ENCODE results near the gene PRKCH.

Gene PRKCH

DNA sequence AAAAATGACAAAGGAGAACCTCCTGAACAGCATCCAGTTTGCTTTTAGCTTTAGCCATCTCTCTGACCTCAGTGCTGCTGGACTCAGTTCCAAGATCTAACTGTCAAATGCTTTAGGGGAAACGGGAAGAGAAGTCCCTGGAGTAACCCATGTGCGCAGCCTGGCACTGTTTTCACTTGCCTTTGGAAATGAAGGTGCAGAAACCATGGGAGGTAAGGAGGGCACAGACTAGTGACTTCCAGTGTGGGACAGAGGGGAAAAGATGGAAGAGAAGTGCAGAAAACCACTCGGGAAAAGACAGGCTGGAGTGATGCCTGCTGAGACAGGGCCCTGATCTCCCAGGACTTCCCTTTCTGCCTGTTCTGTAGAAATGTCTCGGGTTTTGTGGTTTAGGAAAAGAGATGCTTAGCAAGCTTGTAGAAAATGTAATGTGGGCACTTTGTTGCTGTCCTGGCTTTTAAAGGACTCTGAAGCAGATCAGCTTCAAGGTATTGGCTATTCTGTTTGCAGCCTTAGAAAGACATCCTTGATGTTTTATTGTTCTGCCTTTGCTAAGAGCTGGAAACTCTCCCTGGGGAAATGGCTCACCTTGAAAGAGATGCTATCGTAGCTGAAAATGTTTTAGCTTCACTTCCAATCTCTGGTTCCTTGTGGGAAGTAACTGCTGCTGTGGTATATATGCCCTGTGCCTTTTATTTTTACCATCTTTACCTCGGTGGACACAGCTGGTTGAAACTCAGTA is 249.3 kb downstream of the PRKCH start:
- no peak overlapping the region for H3K4me3 ChIP-seq (ENCODE audit: low read depth, low read length)
- TF ChIP-seq, protein P1, sequence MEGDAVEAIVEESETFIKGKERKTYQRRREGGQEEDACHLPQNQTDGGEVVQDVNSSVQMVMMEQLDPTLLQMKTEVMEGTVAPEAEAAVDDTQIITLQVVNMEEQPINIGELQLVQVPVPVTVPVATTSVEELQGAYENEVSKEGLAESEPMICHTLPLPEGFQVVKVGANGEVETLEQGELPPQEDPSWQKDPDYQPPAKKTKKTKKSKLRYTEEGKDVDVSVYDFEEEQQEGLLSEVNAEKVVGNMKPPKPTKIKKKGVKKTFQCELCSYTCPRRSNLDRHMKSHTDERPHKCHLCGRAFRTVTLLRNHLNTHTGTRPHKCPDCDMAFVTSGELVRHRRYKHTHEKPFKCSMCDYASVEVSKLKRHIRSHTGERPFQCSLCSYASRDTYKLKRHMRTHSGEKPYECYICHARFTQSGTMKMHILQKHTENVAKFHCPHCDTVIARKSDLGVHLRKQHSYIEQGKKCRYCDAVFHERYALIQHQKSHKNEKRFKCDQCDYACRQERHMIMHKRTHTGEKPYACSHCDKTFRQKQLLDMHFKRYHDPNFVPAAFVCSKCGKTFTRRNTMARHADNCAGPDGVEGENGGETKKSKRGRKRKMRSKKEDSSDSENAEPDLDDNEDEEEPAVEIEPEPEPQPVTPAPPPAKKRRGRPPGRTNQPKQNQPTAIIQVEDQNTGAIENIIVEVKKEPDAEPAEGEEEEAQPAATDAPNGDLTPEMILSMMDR (IDR thresholded peaks at IDR 0.05; ENCODE audit: low read depth, low read length) = no peak

DNA sequence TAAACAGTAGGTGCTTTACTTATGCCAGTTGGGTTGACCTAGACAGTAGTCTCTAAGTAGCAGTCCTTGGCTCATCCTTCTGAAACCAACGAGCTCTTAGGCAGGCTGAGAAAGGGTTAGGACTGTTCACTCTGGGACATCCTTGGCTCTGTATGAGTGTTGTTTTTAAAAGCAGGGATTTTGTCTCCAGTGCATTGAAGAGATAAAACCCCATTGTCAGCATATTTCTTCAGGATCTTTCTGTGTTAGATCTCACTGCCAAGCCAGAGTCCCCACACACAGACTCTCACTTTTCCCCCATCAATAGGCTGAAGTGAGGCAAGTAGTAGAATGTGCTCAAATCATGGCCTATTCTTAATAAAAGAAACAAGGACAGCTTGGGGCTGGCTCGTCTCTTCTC is 250.5 kb downstream of the PRKCH start:
- TF ChIP-seq, protein P1 (IDR thresholded peaks at IDR 0.05; ENCODE audit: low read depth, low read length) = no peak
- no peak overlapping the region for H3K4me3 ChIP-seq (ENCODE audit: low read depth, low read length)

DNA sequence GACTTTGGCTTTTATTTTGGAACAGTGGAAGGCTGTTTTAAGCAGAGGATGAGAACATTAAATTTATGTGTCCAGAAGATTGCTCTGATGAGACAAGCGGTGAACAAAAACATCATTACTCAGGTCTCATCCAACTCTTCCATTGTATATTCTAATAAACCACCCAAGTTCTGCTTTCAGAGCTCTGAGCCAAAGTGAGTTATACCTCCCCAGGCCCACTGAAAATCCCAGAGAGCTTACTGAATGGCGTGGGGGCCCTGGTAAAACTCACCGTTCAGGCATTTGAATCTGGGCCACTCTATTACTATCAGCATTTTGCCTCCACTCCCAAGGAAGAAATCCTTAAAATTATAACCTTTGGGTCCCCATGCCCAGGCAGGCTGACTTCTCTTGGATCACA is 251.9 kb downstream of the PRKCH start:
- TF ChIP-seq, protein P1 (IDR thresholded peaks at IDR 0.05; ENCODE audit: low read depth, low read length) = no peak

DNA sequence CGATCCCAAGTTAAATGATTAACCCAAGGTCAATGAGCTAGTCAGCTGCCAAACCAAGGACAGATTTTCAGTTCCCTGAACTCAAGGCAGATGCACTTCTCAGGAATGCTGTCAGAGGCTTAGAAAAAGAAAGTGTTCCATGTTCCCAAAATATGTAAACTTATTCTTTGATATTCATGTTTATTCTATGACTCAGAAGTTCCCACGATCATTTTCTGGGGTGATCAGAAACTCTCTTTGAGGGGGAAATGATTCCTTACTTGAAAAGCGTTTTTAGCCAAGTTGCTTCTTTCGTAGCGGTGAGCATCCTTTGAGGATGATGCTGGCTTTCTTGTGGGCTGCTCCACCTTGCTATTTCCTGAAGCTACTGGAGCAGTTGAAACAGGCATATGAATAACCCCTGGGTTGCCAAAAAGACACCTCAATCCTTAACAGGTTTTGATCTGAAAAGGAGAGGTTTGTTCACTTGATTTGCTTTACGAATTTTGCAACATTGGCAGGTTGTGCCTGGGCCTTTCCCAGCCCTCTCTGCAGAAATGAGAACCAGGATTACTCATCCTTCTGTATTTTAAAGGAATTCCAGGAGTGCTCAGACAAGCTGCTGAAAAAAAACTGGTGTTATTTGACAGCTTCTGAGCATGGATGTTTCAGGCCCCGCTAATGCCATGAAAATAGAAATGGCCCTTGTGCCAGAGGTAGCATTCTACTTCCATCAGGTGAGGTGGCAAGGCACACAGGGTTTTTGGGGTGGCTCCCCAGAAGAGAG is 252.6 kb downstream of the PRKCH start:
- TF ChIP-seq, protein P1 (IDR thresholded peaks at IDR 0.05; ENCODE audit: low read depth, low read length) = no peak
- no peak overlapping the region for H3K4me3 ChIP-seq (ENCODE audit: low read depth, low read length)

More for the DNA sequence above, 251.9 kb downstream of the PRKCH start:
- H3K4me3 ChIP-seq (ENCODE audit: low read depth, low read length) = no peak overlapping the region

DNA sequence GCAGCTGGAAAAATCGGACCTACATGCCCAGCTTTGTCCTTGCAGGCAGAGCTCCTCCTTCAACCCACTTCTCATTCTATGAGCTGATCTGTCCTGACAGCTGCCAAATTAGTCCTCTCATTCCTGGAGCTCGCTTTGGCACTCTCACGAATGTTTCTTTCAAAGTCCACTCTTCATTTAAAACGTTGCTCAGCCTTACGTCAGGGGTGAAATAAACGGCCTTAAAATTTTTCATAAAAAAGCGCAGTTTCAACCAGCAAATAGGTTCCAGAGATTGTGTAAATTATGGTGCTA is 253.1 kb downstream of the PRKCH start:
- H3K4me3 ChIP-seq (ENCODE audit: low read depth, low read length) = no peak overlapping the region
- TF ChIP-seq, protein P1 (IDR thresholded peaks at IDR 0.05; ENCODE audit: low read depth, low read length) = no peak

DNA sequence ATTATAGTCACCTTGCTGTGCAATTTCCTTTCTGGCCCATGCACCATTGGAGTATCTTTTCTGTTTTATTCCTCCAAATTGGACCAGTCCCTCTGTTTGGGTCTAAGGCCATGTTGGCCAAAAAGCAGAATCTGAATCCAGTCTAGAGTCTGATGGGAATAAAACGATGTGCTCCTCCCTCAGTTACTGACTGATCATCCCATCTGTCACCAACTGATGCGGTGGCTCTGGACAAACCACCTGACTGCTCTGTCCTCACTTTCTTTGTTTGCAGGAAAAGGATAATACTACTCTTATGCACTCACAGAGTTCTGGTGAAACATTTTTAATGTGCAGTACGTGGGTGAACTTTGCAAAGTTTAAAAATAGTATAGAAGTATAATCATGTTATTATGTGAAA is 253.7 kb downstream of the PRKCH start:
- TF ChIP-seq, protein P1 (IDR thresholded peaks at IDR 0.05; ENCODE audit: low read depth, low read length) = no peak
- no peak overlapping the region for H3K4me3 ChIP-seq (ENCODE audit: low read depth, low read length)

DNA sequence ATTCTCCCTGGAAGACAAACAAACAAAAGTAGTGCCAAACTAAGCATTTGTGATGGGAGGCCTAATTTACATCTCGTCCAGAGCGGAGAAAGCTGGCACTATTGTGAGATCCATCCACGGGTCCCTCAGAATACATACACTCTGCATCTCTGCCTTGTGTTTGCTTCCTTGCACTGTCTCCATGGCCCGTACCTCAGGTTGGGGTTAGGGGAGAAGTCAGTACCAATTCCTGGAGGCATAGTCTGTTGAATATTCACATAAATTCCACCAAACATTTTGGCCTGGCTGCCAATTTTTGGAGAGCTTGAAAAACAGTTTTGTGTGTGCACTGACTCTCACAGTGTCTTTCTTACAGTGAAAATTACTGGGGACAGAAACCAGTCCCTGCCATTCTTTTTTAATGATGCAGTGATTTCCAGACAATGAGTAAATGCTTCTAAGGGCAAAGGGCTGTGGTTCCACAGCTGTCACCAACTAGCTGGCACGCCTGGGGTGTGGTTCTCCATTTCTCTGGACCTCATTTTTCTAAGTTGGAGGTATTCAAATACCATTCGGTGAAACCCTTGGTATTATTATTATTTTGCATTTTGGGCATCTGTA is 254.3 kb downstream of the PRKCH start:
- TF ChIP-seq, protein P1 (IDR thresholded peaks at IDR 0.05; ENCODE audit: low read depth, low read length) = no peak
- no peak overlapping the region for H3K4me3 ChIP-seq (ENCODE audit: low read depth, low read length)

Measured in WI38 (cell line).